Stomach (tissue), 9 donors: ENCODE data around the gene EIF5AL1. TPM values are rescaled to one million over a fixed set of nuclear protein-coding genes. Genes with fewer than 3 reads are reported as not detected.
"Not testable (repeated sequence)": the region's sequence is repeated elsewhere in the genome, so short reads cannot be mapped to it uniquely, and the experiment has no call there.

Experiments used
- DNase-seq, 2 donors: peaks; one replicate each; pipeline versions ENCODE4 v3.0.0 to v3.0.0-alpha.2; 2013 to 2019
- H3K27ac ChIP-seq, 5 donors: fragments of 200-600 bp in 4 of 5; sonication (generic) in 4 of 5; one replicate each; pipeline ENCODE4 v1.5.1; 2013 to 2019; ENCODE audit warnings: mild to moderate bottlenecking in 1 of 5, moderate library complexity in 1 of 5
- H3K27me3 ChIP-seq, 3 donors: fragments of 200-600 bp; sonication (generic); one replicate each; pipeline ENCODE4 v1.5.1; 2017 to 2019; ENCODE audit warnings: mixed run types in 1 of 3
- H3K36me3 ChIP-seq, 4 donors: fragments of 200-600 bp; sonication (generic); 1 replicate in 3 of 4; 2 replicates in 1 of 4; pipeline ENCODE4 v1.5.1; 2016 to 2019
- H3K4me1 ChIP-seq, 4 donors: fragments of 200-600 bp; sonication (generic); one replicate each; pipeline ENCODE4 v1.5.1; 2016 to 2019
- H3K4me3 ChIP-seq, 4 donors: fragments of 200-600 bp; sonication (generic) in 3 of 4; one replicate each; pipeline ENCODE4 v1.5.1; 2016 to 2019; ENCODE audit warnings: mild to moderate bottlenecking in 1 of 4
- H3K9me3 ChIP-seq, 4 donors: fragments of 200-600 bp; sonication (generic); one replicate each; pipeline ENCODE4 v1.5.1; 2016 to 2019
- EP300 ChIP-seq: sonication (generic); formaldehyde crosslinking; IDR thresholded peaks from one replicate; pipeline ENCODE4 v1.6.1; 2017; ENCODE audit warnings: antibody characterized with exemption
- POLR2A ChIP-seq, 4 donors: fragments of 450-650 bp; IDR thresholded peaks; one replicate each; pipeline ENCODE4 v1.6.1; 2016; ENCODE audit warnings: antibody characterized with exemption in 4 of 4, control low read depth in 2 of 4, mild to moderate bottlenecking in 1 of 4, moderate library complexity in 1 of 4
- POLR2AphosphoS5 ChIP-seq, 3 donors: sonication (generic); formaldehyde crosslinking; IDR thresholded peaks; one replicate each; pipeline ENCODE4 v1.6.1; 2016; ENCODE audit warnings: antibody characterized with exemption in 3 of 3
- WGBS, 5 donors: extraction: QIAGEN DNeasy Blood & Tissue Kit in 3 of 5; methylation state at CpG; one replicate each; pipeline versions ENCODE4 v1.1.5 to v1.1.7; 2013 to 2018; 5-methylcytosine and 5-hydroxymethylcytosine counted together
- intact Hi-C: fragments of 100-400 bp; cut with DNase I; formaldehyde crosslinking; loops from one replicate; pipeline ENCODE4 v1.15.1; 2023; ENCODE audit warnings: low total_unique reads
- polyA plus RNA-seq, 3 donors: library from polyadenylated mRNA; stranded (reverse); fragments of 200-250 nt; gene quantifications; one replicate each; pipeline ENCODE4 v1.2.3, GENCODE V29; 2013
- total RNA-seq, 5 donors: library from RNA; depleted of rRNA; stranded (reverse); fragments of >200 nt; gene quantifications; one replicate each; pipeline versions ENCODE4 v1.1.0 to v1.2.3, GENCODE V29; 2014 to 2016
- TF ChIP-seq, protein P1 (sequence below), 7 experiments: fragments of 450-650 bp in 4 of 7; fragments of 200-600 bp in 3 of 7; sonication (generic) in 3 of 7; IDR thresholded peaks; one replicate each; pipeline ENCODE4 v1.5.1; 2016 to 2019; ENCODE audit warnings: antibody characterized with exemption in 7 of 7, control low read depth in 2 of 7, mild to moderate bottlenecking in 1 of 7
- donor health status: healthy with polysubstance abuse.
- donor health status: Bipolar disorder and iron deficiency.
- donor health status: healthy.

The EIF5AL1 gene
- total and polyA plus RNA-seq, 8 donors: 0.18 to 0.75 (median 0.46) TPM; not detected in 3

DNA sequence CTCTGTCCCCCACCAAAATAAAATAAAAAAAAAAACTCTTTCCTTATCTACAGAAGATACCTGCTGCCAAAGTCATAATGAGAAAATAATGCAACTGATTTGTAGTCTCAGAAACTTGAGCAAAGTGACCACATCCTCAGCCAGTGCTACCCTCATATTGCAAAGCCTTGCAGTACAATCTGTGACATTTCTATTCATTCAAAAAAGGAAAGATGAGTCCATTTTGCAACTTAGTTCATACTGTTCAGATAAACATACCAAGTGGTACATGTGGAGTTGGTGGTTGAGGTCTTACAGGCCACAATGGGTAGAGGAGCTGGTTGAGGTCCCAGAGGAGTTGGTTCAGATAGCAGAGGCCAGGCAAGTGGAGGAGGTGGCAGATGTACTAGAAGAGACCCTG lies 6.5 kb upstream of the EIF5AL1 start:
- H3K4me3 ChIP-seq: no peak overlapping the region
- intact Hi-C loops: no loop called here
- DNase-seq: no peak
- no peaks in the 10 kb centered on the region for H3K36me3 ChIP-seq
- no peaks in the 10 kb centered on the region for H3K9me3 ChIP-seq
- no peak overlapping the region for H3K27ac ChIP-seq
- H3K27me3 ChIP-seq: peaks cover 0 to 25% (median 0%) of the 10 kb centered on the region in 3 donors
- TF ChIP-seq, protein P1, sequence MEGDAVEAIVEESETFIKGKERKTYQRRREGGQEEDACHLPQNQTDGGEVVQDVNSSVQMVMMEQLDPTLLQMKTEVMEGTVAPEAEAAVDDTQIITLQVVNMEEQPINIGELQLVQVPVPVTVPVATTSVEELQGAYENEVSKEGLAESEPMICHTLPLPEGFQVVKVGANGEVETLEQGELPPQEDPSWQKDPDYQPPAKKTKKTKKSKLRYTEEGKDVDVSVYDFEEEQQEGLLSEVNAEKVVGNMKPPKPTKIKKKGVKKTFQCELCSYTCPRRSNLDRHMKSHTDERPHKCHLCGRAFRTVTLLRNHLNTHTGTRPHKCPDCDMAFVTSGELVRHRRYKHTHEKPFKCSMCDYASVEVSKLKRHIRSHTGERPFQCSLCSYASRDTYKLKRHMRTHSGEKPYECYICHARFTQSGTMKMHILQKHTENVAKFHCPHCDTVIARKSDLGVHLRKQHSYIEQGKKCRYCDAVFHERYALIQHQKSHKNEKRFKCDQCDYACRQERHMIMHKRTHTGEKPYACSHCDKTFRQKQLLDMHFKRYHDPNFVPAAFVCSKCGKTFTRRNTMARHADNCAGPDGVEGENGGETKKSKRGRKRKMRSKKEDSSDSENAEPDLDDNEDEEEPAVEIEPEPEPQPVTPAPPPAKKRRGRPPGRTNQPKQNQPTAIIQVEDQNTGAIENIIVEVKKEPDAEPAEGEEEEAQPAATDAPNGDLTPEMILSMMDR (IDR thresholded peaks at IDR 0.05): no peak
- TF ChIP-seq POLR2AphosphoS5 (IDR thresholded peaks at IDR 0.05): no peak
- no peak for TF ChIP-seq POLR2A (IDR thresholded peaks at IDR 0.05)
- no peak for TF ChIP-seq EP300
- peaks cover 0 to 6% (median 0%) of the 10 kb centered on the region in 4 donors for H3K4me1 ChIP-seq

- no peak overlapping the region for H3K4me3 ChIP-seq
- no peaks in the 10 kb centered on the region for H3K9me3 ChIP-seq
- no peaks in the 10 kb centered on the region for H3K36me3 ChIP-seq
- H3K4me1 ChIP-seq: peaks cover 0 to 4% (median 0%) of the 10 kb centered on the region in 4 donors
- no peak for DNase-seq
- H3K27me3 ChIP-seq: peaks cover 0 to 21% (median 0%) of the 10 kb centered on the region in 3 donors
- intact Hi-C loops: no loop called here
- TF ChIP-seq POLR2AphosphoS5 (IDR thresholded peaks at IDR 0.05): no peak
- TF ChIP-seq, protein P1 (IDR thresholded peaks at IDR 0.05): no peak
- TF ChIP-seq POLR2A (IDR thresholded peaks at IDR 0.05): no peak
- TF ChIP-seq EP300: no peak
- H3K27ac ChIP-seq: no peak overlapping the region
- 71 to 78% (median 76%) methylated on average over 9 of the region's 9 CpGs for WGBS, 5 donors
Measured at GRCh38 chr10:79507440-79508167, 4.7 kb upstream of the EIF5AL1 start.

- H3K4me1 ChIP-seq, intact Hi-C loops, H3K4me3 ChIP-seq, DNase-seq, H3K27ac ChIP-seq, H3K36me3 ChIP-seq, H3K9me3 ChIP-seq: not testable (repeated sequence)
- WGBS, 5 donors: 74 to 87% (median 79%) methylated on average over 3 of the region's 4 CpGs
- H3K27me3 ChIP-seq: peaks cover 0 to 19% (median 0%) of the 10 kb centered on the region in 3 donors
Measured at GRCh38 chr10:79508245-79508644, 4.1 kb upstream of the EIF5AL1 start.

DNA sequence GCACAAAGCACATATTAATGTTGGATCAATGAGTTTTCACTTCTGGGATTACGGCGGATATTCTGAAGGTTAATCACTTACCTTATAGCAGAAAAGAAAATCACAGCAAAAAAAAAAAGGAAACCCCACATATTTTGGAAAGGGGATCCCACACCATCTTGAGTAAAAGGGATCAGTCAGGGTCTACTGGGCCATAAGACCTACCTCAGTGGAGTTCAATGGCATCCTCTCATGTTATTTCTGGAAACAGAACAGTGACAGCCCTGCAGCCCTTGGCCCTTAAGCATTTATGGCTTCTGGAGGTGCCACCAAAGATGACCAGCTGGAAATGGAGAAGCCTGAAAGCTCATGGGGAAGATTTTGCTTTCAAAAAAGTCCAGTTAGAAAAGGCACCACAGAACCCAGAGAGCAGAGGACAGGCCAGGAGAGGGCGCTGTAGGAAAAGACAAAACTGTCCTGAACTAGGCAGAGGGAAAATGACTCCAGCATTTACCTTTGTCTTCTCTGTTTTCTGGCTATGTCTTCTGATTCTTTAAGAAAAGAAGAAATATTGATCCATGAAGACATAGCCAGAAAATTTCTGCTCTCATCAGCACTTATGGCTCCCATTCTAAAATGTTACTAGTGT lies 2.9 kb upstream of the EIF5AL1 start:
- H3K36me3 ChIP-seq, DNase-seq, H3K27ac ChIP-seq, H3K9me3 ChIP-seq, H3K4me3 ChIP-seq, intact Hi-C loops, H3K4me1 ChIP-seq: not testable (repeated sequence)
- peaks cover 0 to 14% (median 0%) of the 10 kb centered on the region in 3 donors for H3K27me3 ChIP-seq
- WGBS, 5 donors: 89 to 100% (median 100%) methylated on average over 2 of the region's 3 CpGs

GRCh38 chr10:79509934-79510508 lies 2.3 kb upstream of the EIF5AL1 start:
- 58 to 76% (median 73%) methylated on average over 1 to 4 of the region's 5 CpGs for WGBS, 5 donors
- H3K9me3 ChIP-seq, DNase-seq, H3K36me3 ChIP-seq, intact Hi-C loops, H3K27ac ChIP-seq, H3K4me3 ChIP-seq, H3K4me1 ChIP-seq: not testable (repeated sequence)
- H3K27me3 ChIP-seq: peaks cover 0 to 14% (median 0%) of the 10 kb centered on the region in 3 donors

- H3K9me3 ChIP-seq, intact Hi-C loops, H3K27me3 ChIP-seq, H3K4me1 ChIP-seq, H3K27ac ChIP-seq, DNase-seq, H3K36me3 ChIP-seq, H3K4me3 ChIP-seq: not testable (repeated sequence)
- 56 to 72% (median 64%) methylated on average over 4 to 6 of the region's 7 CpGs for WGBS, 5 donors
Measured at GRCh38 chr10:79516532-79517205, 4.3 kb downstream of the EIF5AL1 start.

DNA sequence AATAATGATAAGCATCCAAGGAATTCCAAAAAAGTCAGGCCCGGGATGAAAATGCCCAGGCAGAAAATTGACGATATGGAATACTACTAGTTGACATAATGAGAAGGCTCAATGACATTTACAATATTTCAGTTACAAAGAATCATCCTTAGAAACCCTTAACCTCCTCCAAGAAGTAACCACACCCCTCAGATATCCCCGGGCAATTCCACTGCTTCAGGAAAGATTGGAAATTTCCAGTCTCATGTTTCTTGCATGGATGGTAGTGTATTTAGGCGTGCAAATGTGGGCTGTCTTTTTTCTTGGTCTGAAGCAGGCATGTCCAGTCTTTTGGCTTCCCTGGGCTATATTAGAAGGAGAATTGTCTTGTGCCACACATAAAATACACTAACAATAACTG lies 5.2 kb downstream of the EIF5AL1 start:
- H3K9me3 ChIP-seq, H3K27me3 ChIP-seq, H3K4me3 ChIP-seq, H3K36me3 ChIP-seq, intact Hi-C loops, H3K27ac ChIP-seq, DNase-seq, H3K4me1 ChIP-seq: not testable (repeated sequence)
- 20 to 67% (median 48%) methylated on average over 1 to 3 of the region's 4 CpGs for WGBS, 5 donors

GRCh38 chr10:79521751-79522150 lies 9.4 kb downstream of the EIF5AL1 start:
- H3K4me3 ChIP-seq, H3K4me1 ChIP-seq, H3K36me3 ChIP-seq, H3K9me3 ChIP-seq, H3K27ac ChIP-seq, DNase-seq, intact Hi-C loops, H3K27me3 ChIP-seq: not testable (repeated sequence)
- 58 to 71% (median 66%) methylated on average over 6 of the region's 6 CpGs for WGBS, 5 donors

GRCh38 chr10:79522464-79522863 lies 10.1 kb downstream of the EIF5AL1 start:
- H3K9me3 ChIP-seq, intact Hi-C loops, H3K4me1 ChIP-seq, DNase-seq, H3K4me3 ChIP-seq, H3K36me3 ChIP-seq, H3K27ac ChIP-seq, H3K27me3 ChIP-seq: not testable (repeated sequence)
- WGBS, 5 donors: 78 to 95% (median 91%) methylated on average over 2 to 3 of the region's 4 CpGs
